Progenitor cell of endocrine pancreas (in vitro differentiated cells): ENCODE results near the gene CAPZA1. TPM values are rescaled to one million over a fixed set of nuclear protein-coding genes. Genes with fewer than 3 reads are reported as not detected.

Experiments
- DNase-seq: peaks from one replicate; pipeline ENCODE4 v3.0.0; 2021; ENCODE audit warnings: low spot score; ENCODE audit not compliant: unreplicated experiment
- H3K27ac Mint-ChIP-seq: 2 replicates; pipeline ENCODE4 v1.8.0; 2021; ENCODE audit warnings: mild to moderate bottlenecking, moderate library complexity, mixed read lengths
- H3K27me3 Mint-ChIP-seq: 2 replicates; pipeline ENCODE4 v1.8.0; 2021; ENCODE audit warnings: mixed read lengths
- H3K36me3 Mint-ChIP-seq: 2 replicates; pipeline ENCODE4 v1.8.0; 2022; ENCODE audit warnings: mixed read lengths; ENCODE audit not compliant: insufficient read depth
- H3K4me1 Mint-ChIP-seq: 2 replicates; pipeline ENCODE4 v1.8.0; 2021; ENCODE audit warnings: low read depth, mixed read lengths
- H3K4me3 Mint-ChIP-seq: 2 replicates; pipeline ENCODE4 v1.8.0; 2021; ENCODE audit warnings: low read depth, mild to moderate bottlenecking, moderate library complexity, mixed read lengths
- H3K9me3 Mint-ChIP-seq: 2 replicates; pipeline ENCODE4 v1.8.0; 2021; ENCODE audit warnings: low read depth, mixed read lengths
- total RNA-seq: library from RNA; stranded (reverse); gene quantifications from 2 replicates; pipeline ENCODE4 v1.2.1, GENCODE V29; 2021
- TF ChIP-seq, protein P1 (sequence below): fragments of 200-600 bp; sonication (generic); IDR thresholded peaks from one replicate; pipeline ENCODE4 v1.5.0; 2021; ENCODE audit warnings: antibody characterized with exemption, mild to moderate bottlenecking; ENCODE audit not compliant: unreplicated experiment

Gene CAPZA1
- total RNA-seq, 1 donor from 2014 or later = 129 TPM

DNA sequence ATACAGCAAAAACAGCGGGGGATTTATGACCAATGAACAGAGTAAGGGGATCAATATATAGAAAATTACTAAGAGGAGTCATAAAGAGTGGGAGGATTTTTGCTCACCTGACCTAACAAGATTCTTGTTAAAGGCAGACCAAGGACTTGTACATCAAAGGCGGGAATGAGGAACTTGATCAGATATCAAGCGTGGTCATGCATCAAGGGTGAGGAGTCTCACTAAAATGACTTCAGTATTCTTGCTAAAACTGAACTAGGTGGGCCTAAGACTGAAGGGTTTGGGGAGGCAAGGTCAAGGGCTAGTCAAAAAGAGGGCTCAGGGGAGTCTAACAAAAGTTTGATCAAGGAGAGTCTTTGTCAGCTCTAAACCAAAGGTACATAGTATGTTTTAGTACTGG is 56.9 kb downstream of the CAPZA1 start:
- no peaks in the 10 kb centered on the region for H3K9me3 Mint-ChIP-seq

DNA sequence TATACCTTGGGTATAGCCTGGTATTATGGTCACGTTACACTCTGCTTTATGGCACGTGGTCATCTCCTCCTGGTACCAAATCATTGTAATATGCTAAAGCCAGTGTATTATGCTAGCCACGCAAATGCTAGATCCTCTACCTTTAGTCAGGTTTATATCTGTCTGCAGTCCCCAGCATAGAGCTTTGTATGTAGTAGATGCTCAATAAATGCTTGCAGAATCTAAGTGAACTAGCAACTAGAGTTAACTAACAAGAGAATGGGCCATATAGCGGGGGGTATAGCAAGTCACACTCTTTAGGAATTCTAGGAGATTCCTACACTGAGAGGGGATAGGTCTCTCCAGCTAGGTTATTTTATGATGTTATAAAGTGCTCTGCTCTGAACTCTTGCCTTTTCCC is 57.9 kb downstream of the CAPZA1 start:
- H3K9me3 Mint-ChIP-seq = no peaks in the 10 kb centered on the region
- no peaks in the 10 kb centered on the region for H3K27me3 Mint-ChIP-seq
- peaks cover 18% of the 10 kb centered on the region for H3K4me1 Mint-ChIP-seq
- H3K4me3 Mint-ChIP-seq = no peak overlapping the region
- no peak overlapping the region for H3K27ac Mint-ChIP-seq
- TF ChIP-seq, protein P1, sequence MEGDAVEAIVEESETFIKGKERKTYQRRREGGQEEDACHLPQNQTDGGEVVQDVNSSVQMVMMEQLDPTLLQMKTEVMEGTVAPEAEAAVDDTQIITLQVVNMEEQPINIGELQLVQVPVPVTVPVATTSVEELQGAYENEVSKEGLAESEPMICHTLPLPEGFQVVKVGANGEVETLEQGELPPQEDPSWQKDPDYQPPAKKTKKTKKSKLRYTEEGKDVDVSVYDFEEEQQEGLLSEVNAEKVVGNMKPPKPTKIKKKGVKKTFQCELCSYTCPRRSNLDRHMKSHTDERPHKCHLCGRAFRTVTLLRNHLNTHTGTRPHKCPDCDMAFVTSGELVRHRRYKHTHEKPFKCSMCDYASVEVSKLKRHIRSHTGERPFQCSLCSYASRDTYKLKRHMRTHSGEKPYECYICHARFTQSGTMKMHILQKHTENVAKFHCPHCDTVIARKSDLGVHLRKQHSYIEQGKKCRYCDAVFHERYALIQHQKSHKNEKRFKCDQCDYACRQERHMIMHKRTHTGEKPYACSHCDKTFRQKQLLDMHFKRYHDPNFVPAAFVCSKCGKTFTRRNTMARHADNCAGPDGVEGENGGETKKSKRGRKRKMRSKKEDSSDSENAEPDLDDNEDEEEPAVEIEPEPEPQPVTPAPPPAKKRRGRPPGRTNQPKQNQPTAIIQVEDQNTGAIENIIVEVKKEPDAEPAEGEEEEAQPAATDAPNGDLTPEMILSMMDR = no peak
- peaks cover 10% of the 10 kb centered on the region for H3K36me3 Mint-ChIP-seq
- DNase-seq = no peak

More for the DNA sequence above, 56.9 kb downstream of the CAPZA1 start:
- no peak for DNase-seq
- Mint-ChIP-seq H3K4me1 (peaks cover 18% of the 10 kb centered on the region), H3K36me3 (peaks cover 12% of the 10 kb centered on the region), H3K4me3 (peak overlapping the region; percentile 82), H3K27ac (no peak overlapping the region), H3K27me3 (no peaks in the 10 kb centered on the region)
- TF ChIP-seq, protein P1 = no peak

DNA sequence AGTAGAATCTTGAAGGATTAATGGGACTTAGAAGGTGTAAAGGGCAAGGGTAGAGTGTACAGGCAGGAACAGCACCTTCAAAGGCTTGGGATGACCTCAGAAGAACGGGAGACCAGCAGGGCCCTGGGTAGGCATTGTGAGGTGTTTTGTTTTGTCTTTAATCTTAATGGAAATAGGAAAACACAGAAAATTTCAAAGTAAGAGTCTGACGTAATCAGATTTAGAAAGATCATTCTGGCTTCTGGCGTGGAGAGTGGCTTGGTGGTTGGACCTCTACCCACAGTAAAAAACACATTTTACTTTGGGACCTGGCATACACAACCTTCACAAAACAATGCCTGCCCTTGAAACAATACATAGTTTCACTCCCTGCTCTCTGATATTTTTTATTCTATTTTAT is 59.0 kb downstream of the CAPZA1 start:
- Mint-ChIP-seq H3K4me3 (no peak overlapping the region), H3K27me3 (no peaks in the 10 kb centered on the region), H3K27ac (no peak overlapping the region), H3K9me3 (no peaks in the 10 kb centered on the region), H3K36me3 (peaks cover 12% of the 10 kb centered on the region), H3K4me1 (peaks cover 15% of the 10 kb centered on the region)
- TF ChIP-seq, protein P1 = no peak
- DNase-seq = no peak

DNA sequence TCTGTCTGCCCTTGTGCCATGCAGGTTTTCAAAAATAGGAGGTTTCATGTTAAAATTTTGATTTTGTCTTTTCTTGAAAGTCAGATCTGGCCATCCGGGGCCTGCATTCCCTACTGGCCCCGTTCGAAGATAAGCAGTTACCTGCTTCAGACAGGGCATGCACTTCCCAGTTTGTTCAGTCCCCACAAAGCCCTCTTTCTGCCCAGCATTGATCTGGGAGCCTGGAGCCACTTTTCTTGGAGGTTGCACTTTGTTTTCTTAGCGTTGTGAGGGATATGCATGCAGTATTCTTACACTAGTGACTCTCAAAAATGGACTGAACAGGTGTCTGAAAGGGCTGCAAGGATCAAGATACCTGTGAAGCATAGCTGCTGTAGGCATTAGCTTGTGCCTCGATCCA is 66.3 kb downstream of the CAPZA1 start:
- TF ChIP-seq, protein P1 = no peak
- no peaks in the 10 kb centered on the region for H3K27me3 Mint-ChIP-seq
- peak overlapping the region; percentile 33 for H3K27ac Mint-ChIP-seq
- H3K36me3 Mint-ChIP-seq = peaks cover 11% of the 10 kb centered on the region
- H3K4me3 Mint-ChIP-seq = no peak overlapping the region
- H3K4me1 Mint-ChIP-seq = peaks cover 14% of the 10 kb centered on the region
- no peaks in the 10 kb centered on the region for H3K9me3 Mint-ChIP-seq
- DNase-seq = no peak

DNA sequence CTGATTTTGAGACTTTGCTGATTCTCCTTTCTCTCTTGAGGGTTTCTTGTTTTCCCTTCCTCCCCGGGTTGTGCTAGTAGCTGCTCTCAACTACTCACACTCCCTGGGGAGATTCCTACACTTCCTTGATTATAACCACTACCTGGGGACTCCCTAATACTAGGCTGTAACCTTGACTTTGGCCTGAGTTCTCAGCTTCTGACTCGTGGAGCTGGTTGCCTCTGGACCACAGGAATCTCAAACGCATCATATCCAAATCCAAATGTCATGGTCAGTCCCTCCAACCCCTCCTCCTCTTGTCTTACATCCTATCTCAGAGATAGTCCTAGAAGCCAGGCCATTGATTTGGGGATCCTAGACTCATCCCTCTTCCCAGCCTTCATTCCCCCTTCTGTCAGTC is 66.8 kb downstream of the CAPZA1 start:
- peaks cover 11% of the 10 kb centered on the region for H3K36me3 Mint-ChIP-seq
- no peak overlapping the region for H3K4me3 Mint-ChIP-seq
- DNase-seq = no peak
- no peak overlapping the region for H3K27ac Mint-ChIP-seq
- H3K9me3 Mint-ChIP-seq = no peaks in the 10 kb centered on the region
- no peaks in the 10 kb centered on the region for H3K27me3 Mint-ChIP-seq
- peaks cover 14% of the 10 kb centered on the region for H3K4me1 Mint-ChIP-seq
- TF ChIP-seq, protein P1 = no peak
